H9 (cell line): ENCODE results near the gene ATP5MC2. TPM values are rescaled to one million over a fixed set of nuclear protein-coding genes. Genes with fewer than 3 reads are reported as not detected.

Experiments
- DNase-seq: peaks from one replicate; pipeline ENCODE4 v3.0.0-alpha.2; 2017
- H2AFZ ChIP-seq: one replicate; pipeline ENCODE4 v1.6.1; 2013; ENCODE audit warnings: mild to moderate bottlenecking, low read length, control low read depth, moderate library complexity
- H2AK5ac ChIP-seq: 2 replicates; pipeline ENCODE4 v1.6.1; 2013; ENCODE audit warnings: low read length, control low read depth, mixed read lengths; ENCODE audit not compliant: insufficient read length
- H2BK120ac ChIP-seq: one replicate; pipeline ENCODE4 v1.6.1; 2013; ENCODE audit warnings: low read depth, mild to moderate bottlenecking, low read length, control low read depth, inconsistent platforms; ENCODE audit not compliant: poor library complexity, severe bottlenecking
- H2BK12ac ChIP-seq: 2 replicates; pipeline ENCODE4 v1.6.1; 2013; ENCODE audit warnings: low read length, control low read depth, mixed read lengths, low read depth; ENCODE audit not compliant: insufficient read length
- H2BK15ac ChIP-seq: 2 replicates; pipeline ENCODE4 v1.6.1; 2013; ENCODE audit warnings: low read depth, low read length, control low read depth
- H2BK20ac ChIP-seq: one replicate; pipeline ENCODE4 v1.6.1; 2013; ENCODE audit warnings: low read depth, mild to moderate bottlenecking, low read length, control low read depth, inconsistent platforms; ENCODE audit not compliant: poor library complexity, severe bottlenecking
- H2BK5ac ChIP-seq: 2 replicates; pipeline ENCODE4 v1.6.1; 2013; ENCODE audit warnings: low read length, control low read depth, mixed read lengths; ENCODE audit not compliant: insufficient read length
- H3K14ac ChIP-seq: 2 replicates; pipeline ENCODE4 v1.6.1; 2013; ENCODE audit warnings: low read length, control low read depth; ENCODE audit not compliant: insufficient read depth
- H3K18ac ChIP-seq: 2 replicates; pipeline ENCODE4 v1.6.1; 2013; ENCODE audit warnings: low read depth, mild to moderate bottlenecking, mixed read lengths, low read length, control low read depth; ENCODE audit not compliant: insufficient read length
- H3K23ac ChIP-seq: 2 replicates; pipeline ENCODE4 v1.6.1; 2013; ENCODE audit warnings: low read length, control low read depth, mixed read lengths, low read depth; ENCODE audit not compliant: insufficient read length
- H3K23me2 ChIP-seq: 2 replicates; pipeline ENCODE4 v1.6.1; 2013; ENCODE audit warnings: low read depth, mild to moderate bottlenecking, mixed read lengths, low read length, control low read depth; ENCODE audit not compliant: insufficient read length, poor library complexity, severe bottlenecking
- H3K27ac ChIP-seq: 2 replicates; pipeline ENCODE4 v1.5.1; 2013; ENCODE audit warnings: low read length, control low read depth, mixed read lengths, low read depth; ENCODE audit not compliant: insufficient read length
- H3K27me3 ChIP-seq: 2 replicates; pipeline ENCODE4 v1.6.1; 2013; ENCODE audit warnings: low read length, control low read depth, inconsistent platforms; ENCODE audit not compliant: insufficient read depth
- H3K4ac ChIP-seq: 2 replicates; pipeline ENCODE4 v1.6.1; 2013; ENCODE audit warnings: low read depth, mild to moderate bottlenecking, control low read depth, inconsistent platforms, low read length, moderate library complexity
- H3K4me1 ChIP-seq: 2 replicates; pipeline ENCODE4 v1.6.1; 2013; ENCODE audit warnings: low read length, control low read depth, inconsistent platforms; ENCODE audit not compliant: insufficient read depth
- H3K4me2 ChIP-seq: 2 replicates; pipeline ENCODE4 v1.6.1; 2013; ENCODE audit warnings: low read length, control low read depth, mixed read lengths; ENCODE audit not compliant: insufficient read length, insufficient read depth
- H3K56ac ChIP-seq: 2 replicates; pipeline ENCODE4 v1.6.1; 2013; ENCODE audit warnings: low read depth, mild to moderate bottlenecking, mixed read lengths, low read length, control low read depth; ENCODE audit not compliant: insufficient read length
- H3K79me1 ChIP-seq: 2 replicates; pipeline ENCODE4 v1.6.1; 2013; ENCODE audit warnings: low read depth, mild to moderate bottlenecking, moderate library complexity, low read length, control low read depth, inconsistent platforms; ENCODE audit not compliant: insufficient read depth, poor library complexity, severe bottlenecking
- H3K79me2 ChIP-seq: 2 replicates; pipeline ENCODE4 v1.6.1; 2013; ENCODE audit warnings: low read length, control low read depth, inconsistent platforms; ENCODE audit not compliant: insufficient read depth
- H3K9ac ChIP-seq: 2 replicates; pipeline ENCODE4 v1.6.1; 2013; ENCODE audit warnings: low read length, control low read depth, mixed read lengths; ENCODE audit not compliant: insufficient read length; ENCODE audit errors: extremely low read depth
- H3K9me3 ChIP-seq: one replicate; pipeline ENCODE4 v1.6.1; 2013; ENCODE audit warnings: low read depth, low read length, inconsistent platforms; ENCODE audit not compliant: control insufficient read depth
- H3T11ph ChIP-seq: one replicate; pipeline ENCODE4 v1.6.1; 2013; ENCODE audit warnings: mild to moderate bottlenecking, low read length, control low read depth, inconsistent platforms
- H4K20me1 ChIP-seq: one replicate; pipeline ENCODE4 v1.6.1; 2013; ENCODE audit not compliant: control insufficient read depth, insufficient read length, insufficient read depth
- H4K5ac ChIP-seq: 2 replicates; pipeline ENCODE4 v1.6.1; 2013; ENCODE audit warnings: low read depth, mild to moderate bottlenecking, mixed read lengths, low read length, control low read depth; ENCODE audit not compliant: insufficient read length
- H4K8ac ChIP-seq: replicated peaks from 2 replicates; pipeline ENCODE4 v1.6.1; 2013; ENCODE audit warnings: low read length, control low read depth, mixed read lengths, low read depth; ENCODE audit not compliant: insufficient read length
- H4K91ac ChIP-seq: 2 replicates; pipeline ENCODE4 v1.6.1; 2013; ENCODE audit warnings: low read depth, mild to moderate bottlenecking, moderate library complexity, mixed read lengths, low read length, control low read depth; ENCODE audit not compliant: insufficient read length
- H3K27ac Mint-ChIP-seq, 3 experiments: 2 replicates in 2 of 3; 3 replicates in 1 of 3; pipeline ENCODE4 v1.8.0; 2020 to 2021; ENCODE audit warnings: mixed read lengths in 3 of 3, mild to moderate bottlenecking in 1 of 3, moderate library complexity in 1 of 3
- H3K27me3 Mint-ChIP-seq: 2 replicates; pipeline ENCODE4 v1.8.0; 2021; ENCODE audit warnings: low read depth, mild to moderate bottlenecking, moderate library complexity, mixed read lengths
- H3K36me3 Mint-ChIP-seq, 3 experiments: 2 replicates in 2 of 3; 3 replicates in 1 of 3; pipeline ENCODE4 v1.8.0; 2020 to 2021; ENCODE audit warnings: low read depth in 3 of 3, mixed read lengths in 3 of 3; ENCODE audit not compliant: insufficient read depth in 1 of 3
- H3K4me1 Mint-ChIP-seq, 2 experiments: 2 replicates each; pipeline ENCODE4 v1.8.0; 2020; ENCODE audit warnings: mixed read lengths in 2 of 2
- H3K4me3 Mint-ChIP-seq, 2 experiments: 2 replicates in 1 of 2; 3 replicates in 1 of 2; pipeline ENCODE4 v1.8.0; 2020 to 2021; ENCODE audit warnings: mild to moderate bottlenecking in 2 of 2, mixed read lengths in 2 of 2, moderate library complexity in 1 of 2
- H3K9me3 Mint-ChIP-seq, 2 experiments: 2 replicates in 1 of 2; 3 replicates in 1 of 2; pipeline ENCODE4 v1.8.0; 2020; ENCODE audit warnings: mild to moderate bottlenecking in 2 of 2, mixed read lengths in 2 of 2, moderate library complexity in 1 of 2
- CTCF ChIP-seq: fragments of 200-600 bp; sonication (generic); conservative IDR thresholded peaks from 3 replicates; pipeline ENCODE4 v1.8.0; 2021; ENCODE audit warnings: antibody characterized with exemption, mild to moderate bottlenecking
- WGBS: extraction: QIAGEN DNeasy Blood & Tissue Kit; methylation state at CpG from one replicate; pipeline ENCODE4 v1.1.7; 2013; ENCODE audit warnings: missing lambda C conversion rate, low lambda C conversion rate, mixed read lengths; ENCODE audit not compliant: insufficient read length; ENCODE audit errors: extremely low coverage; 5-methylcytosine and 5-hydroxymethylcytosine counted together
- total RNA-seq: library from RNA; stranded (reverse); gene quantifications from 2 replicates; pipeline ENCODE4 v1.2.1, GENCODE V29; 2021

ATP5MC2 gene
- total RNA-seq, 1 experiment from 2014 or later = 379 TPM

DNA sequence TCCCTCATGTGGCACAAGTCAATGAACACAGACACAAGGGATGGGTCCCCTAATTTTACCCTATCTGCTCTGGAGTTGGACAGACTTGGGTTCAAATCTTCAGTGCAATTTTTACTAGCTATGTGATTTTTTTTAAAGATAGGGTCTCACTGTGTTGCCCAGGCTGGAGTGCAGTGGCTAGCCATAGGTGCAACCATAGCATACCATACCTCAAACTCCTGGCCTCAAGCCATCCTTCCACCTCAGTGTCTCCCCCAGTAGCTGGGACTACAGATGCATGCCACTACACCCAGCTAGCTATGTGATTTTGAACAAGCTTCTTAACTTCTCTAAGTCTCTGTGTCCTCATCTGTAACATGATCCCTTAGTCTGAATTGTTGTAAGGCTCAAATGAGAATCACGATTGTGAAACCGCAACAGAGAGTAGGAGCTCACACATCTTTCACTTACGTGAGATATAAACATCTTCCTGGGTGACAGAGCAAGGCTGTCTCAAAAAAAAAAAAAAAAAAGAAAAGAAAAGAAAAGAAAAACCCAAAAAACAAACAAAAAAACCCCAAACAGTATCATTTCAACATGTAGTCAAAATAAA, 46.7 kb upstream of the ATP5MC2 start:
- H4K8ac ChIP-seq = no peak overlapping the region
- peaks cover 13 to 18% of the 10 kb centered on the region in 2 experiments for H3K4me1 Mint-ChIP-seq
- H3K56ac ChIP-seq = no peak overlapping the region
- no peak overlapping the region for H3K27ac ChIP-seq
- H3K27ac Mint-ChIP-seq = no peak overlapping the region
- no peak overlapping the region for H3K18ac ChIP-seq
- no peak overlapping the region for H2BK120ac ChIP-seq
- H2AK5ac ChIP-seq = no peak overlapping the region
- no peak for TF ChIP-seq CTCF
- H3K27me3 Mint-ChIP-seq = no peaks in the 10 kb centered on the region; the same call in 1 of the 2 replicates
- no peaks in the 10 kb centered on the region for H3K27me3 ChIP-seq
- H4K91ac ChIP-seq = no peak overlapping the region
- H3K9me3 ChIP-seq = no peaks in the 10 kb centered on the region
- no peaks in the 10 kb centered on the region for H3K79me2 ChIP-seq
- H4K20me1 ChIP-seq = peaks cover under 1% of the 10 kb centered on the region
- no peak overlapping the region for H2AFZ ChIP-seq
- H3K4me1 ChIP-seq = no peaks in the 10 kb centered on the region
- H3K4me3 Mint-ChIP-seq = no peak overlapping the region
- H3K23me2 ChIP-seq = peaks cover 4% of the 10 kb centered on the region
- H2BK12ac ChIP-seq = no peak overlapping the region
- no peak overlapping the region for H3K4ac ChIP-seq
- no peak for DNase-seq
- no peak overlapping the region for H2BK5ac ChIP-seq
- no peak overlapping the region for H4K5ac ChIP-seq
- no peak overlapping the region for H3K9ac ChIP-seq
- peaks cover 0 to 4% (median 0%) of the 10 kb centered on the region in 3 experiments; a peak in 2 of 7 replicates for H3K36me3 Mint-ChIP-seq
- H2BK20ac ChIP-seq = no peak overlapping the region
- no peaks in the 10 kb centered on the region for H3K79me1 ChIP-seq
- no peak overlapping the region for H3K14ac ChIP-seq
- H3T11ph ChIP-seq = no peak overlapping the region
- no peak overlapping the region for H2BK15ac ChIP-seq
- H3K23ac ChIP-seq = no peak overlapping the region
- no peak overlapping the region for H3K4me2 ChIP-seq
- H3K9me3 Mint-ChIP-seq = no peaks in the 10 kb centered on the region
- WGBS = no CpG with 5 or more reads among the region's 3 CpGs
